Activated CD8-positive, alpha-beta memory T cell treated with anti-CD3 and anti-CD28 coated beads, Interleukin-2, amount 50 U/mL, for 48 hours (primary cell): ENCODE measurements around the gene NMB.
"Not testable (repeated sequence)": the region's sequence is repeated elsewhere in the genome, so short reads cannot be mapped to it uniquely, and the experiment has no call there.

Experiments
- DNase-seq: peaks from one replicate; pipeline ENCODE4 v3.0.0-alpha.2; 2020

Gene NMB, protein sequence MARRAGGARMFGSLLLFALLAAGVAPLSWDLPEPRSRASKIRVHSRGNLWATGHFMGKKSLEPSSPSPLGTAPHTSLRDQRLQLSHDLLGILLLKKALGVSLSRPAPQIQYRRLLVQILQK

DNA sequence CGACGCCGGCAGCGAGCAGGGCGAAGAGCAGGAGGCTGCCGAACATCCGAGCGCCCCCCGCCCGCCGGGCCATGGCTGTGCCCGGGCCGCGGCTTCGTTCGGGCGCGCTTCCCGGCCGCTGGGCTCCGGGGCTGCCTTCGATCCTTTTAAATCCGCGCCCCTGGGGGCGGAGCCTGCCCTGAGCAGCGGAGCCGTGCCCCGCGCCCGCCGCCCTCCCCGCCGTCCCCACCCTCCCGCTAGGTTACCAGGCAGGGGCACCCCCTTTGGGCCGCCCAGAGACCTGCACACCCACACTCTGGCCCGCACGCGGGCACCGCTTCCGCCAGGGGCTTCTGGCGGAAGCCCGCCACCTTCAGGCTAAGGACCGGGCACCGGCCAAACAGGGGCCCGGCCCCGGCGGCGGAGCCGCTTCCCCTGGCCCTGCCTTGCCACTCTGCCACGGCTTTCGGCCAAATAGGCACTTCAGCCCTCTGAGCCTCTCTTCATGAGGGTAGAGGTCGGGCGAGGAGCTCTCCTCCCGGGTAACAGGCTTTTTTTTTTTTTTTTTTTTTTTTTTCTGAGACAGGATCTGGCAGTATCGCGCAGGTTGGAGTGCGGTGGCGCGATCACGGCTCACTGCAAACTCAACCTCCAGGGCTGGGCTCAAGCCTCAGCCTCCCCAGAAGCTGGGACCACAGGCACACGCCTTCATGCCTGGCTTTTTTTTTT lies at the start of gene NMB:
NMB (minus strand) TSS at position 120 of the 708 bp plus-strand sequence; CDS start at position 73, 47 bp downstream.
- DNase-seq: peak; percentile 88

DNA sequence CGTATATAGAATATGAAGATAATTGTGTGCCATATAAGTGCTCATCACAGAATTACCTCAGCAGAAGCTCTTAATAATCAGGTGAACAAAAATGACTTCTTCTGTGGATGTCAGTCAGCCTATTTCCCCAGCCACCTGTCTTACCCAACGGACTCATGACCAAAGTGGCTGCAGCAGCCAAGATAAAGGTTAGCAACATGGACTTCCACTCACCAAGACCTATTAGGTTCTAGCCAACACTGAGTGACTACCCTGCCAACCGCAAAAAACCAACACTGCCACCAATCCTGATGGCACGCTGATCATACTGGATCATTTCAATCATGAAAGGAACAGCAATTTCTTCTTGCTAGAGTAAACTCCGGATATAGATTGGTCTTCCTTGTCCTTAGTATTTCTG lies 45.8 kb upstream of the NMB start:
- no peak for DNase-seq

DNA sequence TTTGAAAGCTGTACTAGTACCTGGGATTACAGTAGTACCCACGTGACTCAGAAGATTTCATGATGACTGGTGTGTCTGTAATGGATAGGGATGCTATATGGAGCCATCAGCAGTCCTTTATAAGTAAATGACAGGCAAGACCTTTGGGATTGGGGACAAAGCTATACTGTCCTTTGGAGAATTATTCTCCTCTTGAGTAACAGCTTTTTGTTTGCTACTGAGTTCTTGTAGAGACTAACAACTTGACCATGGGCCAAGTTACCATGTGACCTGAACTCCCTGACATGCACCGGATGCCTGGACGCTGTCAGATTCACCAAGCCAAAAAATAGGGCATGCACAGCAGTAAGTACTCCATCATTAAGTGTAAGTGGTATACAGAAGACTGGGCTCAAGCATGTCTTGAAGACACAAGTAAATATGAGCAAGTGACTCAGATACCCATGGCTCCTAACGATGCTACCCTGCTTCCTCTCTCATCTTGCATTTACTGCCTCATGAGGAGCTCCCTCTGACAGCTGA lies 45.0 kb upstream of the NMB start:
- DNase-seq: no peak

DNA sequence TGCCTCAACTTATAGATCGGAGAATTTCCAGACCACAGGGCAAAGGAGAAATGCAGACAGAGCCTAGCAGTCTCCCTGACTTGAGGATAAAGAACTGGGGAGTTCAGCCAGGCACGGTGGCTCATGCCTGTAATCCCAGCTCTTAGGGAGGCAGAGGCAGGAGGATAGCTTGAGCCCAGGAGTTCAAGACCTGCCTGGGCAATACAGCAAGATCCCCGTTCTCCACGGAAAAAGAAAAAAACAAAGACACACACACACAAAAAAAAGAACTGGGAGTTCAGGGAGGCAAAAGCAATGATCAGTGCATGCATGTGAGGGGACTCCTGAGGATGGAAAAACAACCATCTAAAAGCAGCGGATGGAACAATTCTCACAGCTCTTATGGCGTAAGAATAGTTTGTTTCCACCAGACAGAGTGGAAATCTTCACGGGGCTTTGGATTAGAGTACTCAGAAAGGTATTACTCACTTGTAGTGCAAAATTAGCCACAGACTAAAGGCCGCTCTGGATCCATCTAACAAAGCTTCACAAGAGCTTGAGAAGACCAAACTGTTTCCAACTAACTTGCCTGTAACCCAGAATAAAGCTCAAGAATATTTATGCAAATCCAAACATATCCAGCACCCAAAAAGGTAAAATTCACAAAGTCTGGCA lies 41.7 kb upstream of the NMB start:
- DNase-seq: no peak

DNA sequence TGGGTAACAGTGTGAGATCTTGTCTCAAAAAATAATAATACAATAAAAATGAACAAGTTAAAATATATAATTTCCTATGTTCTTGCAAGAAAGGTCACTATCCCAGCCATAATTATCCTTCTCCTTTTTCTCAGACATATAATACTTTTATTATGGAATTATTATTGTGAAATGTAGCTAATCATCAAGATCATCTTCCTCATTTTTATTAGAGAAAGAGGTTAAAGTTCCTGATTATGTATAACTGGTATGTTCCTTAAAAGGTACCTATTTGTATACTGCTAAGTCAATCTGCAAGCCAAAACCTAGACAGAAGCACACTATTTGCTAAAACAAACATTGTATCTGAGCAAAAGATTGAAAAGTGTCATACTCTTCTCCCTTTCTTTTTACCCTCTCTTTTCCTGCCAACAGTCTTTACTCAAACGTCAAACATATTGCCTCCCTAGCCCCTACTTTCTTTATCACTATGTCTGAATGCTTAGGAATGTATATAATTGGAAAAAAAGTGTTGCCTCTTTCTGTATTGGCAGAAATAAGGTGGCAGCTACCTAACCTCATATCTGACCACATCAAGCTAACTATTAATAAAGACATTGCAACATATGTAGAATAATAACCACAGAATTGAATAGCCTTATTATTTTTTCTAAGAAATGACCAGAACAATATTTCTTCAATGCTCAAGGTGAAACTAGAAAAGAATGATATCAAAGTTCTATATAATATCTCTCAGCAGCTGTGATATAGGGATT lies 39.4 kb upstream of the NMB start:
- DNase-seq: no peak

DNA sequence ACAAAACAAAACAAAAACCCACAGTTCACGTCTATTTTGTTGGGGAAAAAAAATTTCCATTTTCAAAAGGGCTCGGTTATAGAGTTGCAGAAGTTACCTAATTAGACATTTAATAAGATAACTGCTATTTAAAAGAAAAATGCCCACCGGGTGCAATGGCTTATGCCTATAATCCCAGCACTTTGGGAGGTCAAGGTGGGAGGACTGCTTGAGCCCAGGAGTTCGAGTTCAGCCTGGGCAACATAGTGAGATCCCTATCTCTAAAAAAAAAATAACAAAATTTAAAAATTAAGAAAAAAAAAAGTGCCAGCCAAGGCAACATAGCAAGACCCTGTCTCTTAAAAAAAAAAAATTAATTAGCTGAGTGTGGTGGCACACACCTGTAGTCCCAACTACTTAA lies 38.8 kb upstream of the NMB start:
- no peak for DNase-seq

DNA sequence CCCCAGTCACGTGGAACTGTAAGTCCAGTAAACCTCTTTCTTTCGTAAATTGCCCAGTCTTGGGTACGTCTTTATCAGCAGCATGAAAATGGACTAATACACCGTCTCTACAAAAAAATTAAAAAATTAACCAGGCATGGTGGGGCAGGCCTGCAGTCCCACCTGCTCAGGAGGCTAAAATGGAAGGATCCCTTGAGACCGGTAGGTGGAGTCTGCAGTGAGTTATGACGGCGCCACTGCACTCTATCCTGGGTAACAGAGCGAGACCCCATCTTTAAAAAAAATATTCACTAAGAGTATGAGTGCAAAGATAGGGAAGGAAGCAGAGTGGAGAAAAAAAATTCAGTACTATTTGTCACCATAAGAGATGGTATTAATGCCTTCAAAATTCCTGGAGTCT lies 32.3 kb upstream of the NMB start:
- no peak for DNase-seq

DNA sequence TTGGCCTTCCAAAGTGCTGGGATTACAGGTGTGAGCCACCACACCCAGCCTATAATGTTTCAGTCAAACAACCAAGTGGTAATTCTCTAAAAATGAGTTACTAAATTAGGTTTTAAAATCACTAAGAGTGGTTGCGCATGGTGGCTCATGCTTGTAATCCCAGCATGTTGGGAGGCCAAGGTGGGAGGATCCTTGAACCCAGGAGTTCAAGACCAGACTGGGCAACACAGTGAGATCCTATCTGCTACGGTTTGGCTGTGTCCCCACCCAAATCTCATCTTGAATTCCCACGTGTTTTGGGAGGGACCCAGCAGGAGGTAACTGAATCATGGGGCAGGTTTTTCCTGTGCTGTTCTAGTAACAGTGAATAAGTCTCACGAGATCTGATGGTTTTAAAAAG lies 31.9 kb upstream of the NMB start:
- no peak for DNase-seq

DNA sequence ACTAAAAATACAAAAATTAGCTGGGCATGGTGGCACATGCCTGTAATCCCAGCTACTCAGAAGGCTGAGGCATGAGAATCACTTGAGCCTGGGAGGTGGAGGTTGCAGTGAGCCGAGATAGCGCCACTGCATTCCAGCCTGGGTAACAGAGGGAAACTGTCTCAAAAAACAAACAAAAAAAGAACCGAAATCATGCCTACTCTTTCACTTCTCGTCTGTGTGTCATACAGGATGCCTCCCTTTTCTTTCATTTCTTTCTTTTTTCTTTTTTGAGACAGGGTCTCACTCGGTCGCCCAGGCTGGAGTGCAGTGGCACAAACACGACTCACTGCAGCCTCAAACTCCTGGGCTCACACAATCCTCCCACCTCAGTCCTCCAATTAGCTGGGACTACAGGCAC lies 28.4 kb upstream of the NMB start:
- not testable (repeated sequence) for DNase-seq

DNA sequence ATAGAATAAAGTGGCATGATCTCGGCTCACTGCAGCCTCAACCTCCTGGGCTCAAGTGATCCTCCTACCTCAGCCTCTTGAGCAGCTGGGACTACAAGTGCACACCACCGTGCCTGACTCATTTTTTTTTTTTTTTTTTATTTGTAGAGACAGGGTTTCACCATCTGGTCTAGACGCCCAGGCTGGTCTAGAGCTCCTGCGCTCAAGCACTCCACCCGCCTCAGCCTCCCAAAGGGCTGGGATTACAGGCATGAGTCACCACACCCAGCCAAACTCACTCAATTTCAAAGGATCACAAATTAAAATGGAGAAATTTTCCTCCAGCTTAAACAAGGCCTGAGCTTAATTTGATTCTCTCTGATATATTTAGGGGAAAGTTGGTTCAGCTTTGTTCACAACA lies 27.3 kb upstream of the NMB start:
- DNase-seq: no peak

DNA sequence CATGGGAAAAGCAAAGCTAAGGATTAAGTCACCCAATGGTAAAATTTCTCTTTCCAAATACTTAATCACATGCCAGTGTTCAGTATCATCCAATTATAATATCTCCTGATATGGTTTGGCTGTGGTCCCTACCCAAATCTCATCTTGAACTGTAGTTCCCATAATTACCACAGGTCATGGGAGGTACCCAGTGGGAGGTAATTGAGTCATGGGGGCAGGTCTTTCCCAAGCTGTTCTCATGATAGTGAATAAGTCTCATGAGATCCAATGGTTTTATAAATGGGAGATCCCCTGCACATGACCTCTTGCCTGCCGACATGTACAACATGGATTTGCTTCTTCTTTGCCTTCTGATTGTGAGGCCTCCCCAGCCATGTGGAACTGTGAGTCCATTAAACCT lies 26.1 kb upstream of the NMB start:
- DNase-seq: no peak

DNA sequence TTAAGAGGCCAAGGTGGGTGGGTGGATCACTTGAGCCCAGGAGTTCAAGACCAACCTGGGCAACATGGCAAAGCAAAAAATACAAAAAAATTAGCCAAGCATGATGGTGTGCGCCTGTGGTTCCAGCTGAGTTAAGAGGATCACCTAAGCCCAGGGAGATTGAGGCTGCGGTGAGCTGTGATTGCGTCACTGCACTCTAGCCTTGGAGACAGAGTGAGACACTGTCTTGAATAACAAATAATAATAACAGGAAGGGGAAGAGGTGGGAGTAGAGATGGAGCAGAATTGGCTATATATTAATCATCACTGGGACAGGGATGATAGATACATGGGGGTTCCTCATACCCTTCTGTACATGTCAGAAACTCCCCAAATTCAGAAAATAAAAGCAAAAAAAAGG lies 23.8 kb upstream of the NMB start:
- DNase-seq: no peak

DNA sequence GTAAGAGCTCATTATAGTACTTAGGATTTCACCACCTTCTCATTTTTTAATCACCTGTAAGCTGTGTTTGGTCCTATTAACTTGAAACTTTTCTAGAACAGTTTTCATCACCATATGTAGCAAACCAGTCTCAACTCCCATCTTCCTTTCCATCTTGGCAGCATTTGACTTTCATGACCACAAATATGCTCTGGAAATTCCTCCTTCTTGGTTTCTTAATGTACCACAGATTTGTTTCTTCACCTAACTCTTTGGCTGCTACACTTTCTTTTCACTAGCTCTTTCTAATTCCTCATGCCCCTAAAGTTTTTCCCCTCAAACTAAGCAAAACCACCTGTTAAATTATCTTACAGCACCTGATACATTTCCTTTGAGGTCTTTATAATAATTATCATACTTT lies 13.2 kb upstream of the NMB start:
- DNase-seq: no peak

DNA sequence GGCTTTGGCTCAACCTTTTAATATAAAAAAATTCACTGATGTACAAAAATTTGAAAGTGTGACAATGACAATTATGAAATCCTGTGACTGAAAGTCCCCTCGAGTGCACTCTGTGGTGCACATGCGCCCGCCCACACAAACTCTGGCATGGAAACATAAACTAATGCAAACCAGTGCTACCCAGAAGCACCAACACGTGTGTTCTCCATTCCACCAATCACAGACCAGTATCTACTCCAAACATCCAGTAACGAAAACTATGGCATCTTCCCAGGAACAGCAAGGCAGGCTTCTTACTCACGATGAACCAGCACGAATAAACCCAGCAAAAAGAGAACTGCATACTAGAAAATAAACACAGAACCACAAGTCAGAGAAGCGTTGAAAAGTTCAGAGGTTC lies 11.7 kb upstream of the NMB start:
- peak; percentile 72 for DNase-seq

DNA sequence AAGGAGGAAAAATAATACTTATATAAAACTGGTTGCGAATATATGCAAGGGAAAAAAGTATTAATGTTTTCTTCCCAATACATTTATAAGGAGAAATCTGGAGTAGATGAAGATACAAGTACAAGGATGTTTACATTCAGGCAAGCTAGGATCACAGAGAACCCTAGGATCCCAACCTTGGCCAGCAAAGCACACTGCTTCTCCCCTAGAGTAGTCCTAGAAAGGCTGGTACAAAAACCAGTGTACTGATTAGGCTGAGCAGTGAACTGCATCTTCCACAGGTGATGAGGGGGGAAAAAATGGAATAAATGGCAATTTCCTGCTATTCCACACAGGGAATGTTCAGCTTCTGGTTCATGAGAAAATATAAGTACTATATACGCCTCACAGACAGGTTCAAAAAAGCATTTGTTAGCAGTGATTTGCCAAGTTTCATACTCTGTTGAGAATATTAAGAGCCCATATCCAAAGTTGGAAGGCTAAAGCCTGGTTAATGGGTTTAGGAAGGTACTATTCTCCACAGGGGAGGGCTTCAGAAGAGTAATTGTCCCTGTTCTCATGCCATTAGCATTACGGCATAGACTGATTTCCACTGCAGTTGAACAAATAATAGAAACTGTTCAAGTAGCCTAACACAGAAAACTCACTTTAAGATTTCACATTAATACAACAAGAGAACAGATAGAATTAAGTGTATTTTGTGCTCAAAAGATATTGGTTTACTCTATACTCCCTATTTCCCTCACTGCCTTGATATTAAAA lies 10.4 kb upstream of the NMB start:
- no peak for DNase-seq

DNA sequence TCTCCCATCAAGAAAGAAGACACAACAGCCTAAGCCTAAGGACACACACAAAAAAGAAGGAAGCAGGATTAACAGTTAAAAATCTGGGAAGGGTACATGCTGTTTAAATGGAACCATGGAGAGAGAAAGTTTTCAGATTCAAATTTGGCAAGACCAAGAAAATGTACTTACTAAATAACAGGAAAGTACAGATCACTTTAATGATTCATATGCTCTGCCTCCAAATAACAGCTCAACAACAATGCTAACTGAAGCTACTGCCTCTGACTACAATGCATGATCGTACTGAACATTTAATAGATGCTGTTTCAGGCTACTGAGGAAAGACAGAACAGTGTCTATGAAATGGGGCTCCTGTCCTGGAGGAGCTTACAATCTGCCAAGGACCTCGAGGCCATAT lies 8.4 kb upstream of the NMB start:
- DNase-seq: no peak

DNA sequence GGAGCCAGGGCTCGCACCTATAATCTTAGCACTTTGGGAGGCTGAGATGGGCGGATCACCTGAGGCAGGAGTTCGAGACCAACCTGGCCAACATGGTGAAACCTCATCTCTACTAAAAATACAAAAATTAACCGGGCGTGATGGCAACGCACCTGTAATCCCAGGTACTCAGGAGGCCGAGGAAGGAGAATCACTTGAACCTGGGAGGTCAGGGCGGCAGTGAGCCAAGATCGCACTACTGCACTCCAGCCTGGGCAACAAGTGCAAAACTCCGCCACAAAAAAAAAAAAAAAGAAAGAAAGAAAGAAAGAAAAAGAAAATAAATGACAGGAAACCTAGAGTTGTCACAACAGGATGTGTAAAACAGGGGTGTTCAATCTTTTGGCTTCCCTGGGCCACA lies 3.0 kb upstream of the NMB start:
- DNase-seq: no peak

DNA sequence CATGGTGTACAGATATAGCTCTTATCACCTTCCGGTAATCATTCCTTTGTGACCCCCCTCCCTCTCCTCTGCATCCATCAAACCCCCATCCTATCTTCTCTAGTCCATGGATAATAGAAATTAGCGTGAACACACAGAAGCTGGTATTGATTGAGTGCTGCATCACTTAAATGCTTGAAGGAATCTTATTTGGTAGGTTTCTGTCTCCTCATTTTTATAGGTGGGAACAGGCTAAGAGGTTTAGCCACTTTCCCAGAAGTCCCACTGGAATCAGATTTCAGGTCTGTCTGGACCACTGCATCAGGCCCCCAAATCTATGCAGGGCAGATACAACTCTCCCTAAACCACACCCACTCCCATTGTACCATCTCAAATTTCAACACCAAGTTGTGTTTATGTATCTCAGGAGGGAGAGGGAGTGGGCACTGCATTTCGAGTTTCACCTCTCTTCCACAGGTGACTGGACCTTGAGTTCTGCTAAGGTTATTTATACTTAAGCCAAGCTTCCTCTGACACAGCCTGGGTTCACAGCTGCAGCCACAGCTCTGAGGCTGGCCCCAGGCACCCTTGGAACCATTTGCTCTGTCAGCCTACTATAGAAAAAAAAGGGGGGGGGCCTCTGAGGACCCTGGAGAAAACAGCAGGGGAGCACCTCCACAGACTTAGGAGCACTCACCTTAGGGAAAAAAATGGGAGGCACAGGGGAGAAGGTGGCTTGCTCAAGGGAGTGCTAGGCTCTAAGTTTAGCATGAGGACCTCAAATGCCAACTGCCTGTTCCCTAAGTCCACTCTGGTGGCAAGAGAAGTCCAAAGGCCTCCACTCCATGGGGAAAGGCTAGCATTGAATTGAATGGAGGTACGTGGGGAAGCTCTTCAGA lies 2.1 kb upstream of the NMB start:
- DNase-seq: no peak

DNA sequence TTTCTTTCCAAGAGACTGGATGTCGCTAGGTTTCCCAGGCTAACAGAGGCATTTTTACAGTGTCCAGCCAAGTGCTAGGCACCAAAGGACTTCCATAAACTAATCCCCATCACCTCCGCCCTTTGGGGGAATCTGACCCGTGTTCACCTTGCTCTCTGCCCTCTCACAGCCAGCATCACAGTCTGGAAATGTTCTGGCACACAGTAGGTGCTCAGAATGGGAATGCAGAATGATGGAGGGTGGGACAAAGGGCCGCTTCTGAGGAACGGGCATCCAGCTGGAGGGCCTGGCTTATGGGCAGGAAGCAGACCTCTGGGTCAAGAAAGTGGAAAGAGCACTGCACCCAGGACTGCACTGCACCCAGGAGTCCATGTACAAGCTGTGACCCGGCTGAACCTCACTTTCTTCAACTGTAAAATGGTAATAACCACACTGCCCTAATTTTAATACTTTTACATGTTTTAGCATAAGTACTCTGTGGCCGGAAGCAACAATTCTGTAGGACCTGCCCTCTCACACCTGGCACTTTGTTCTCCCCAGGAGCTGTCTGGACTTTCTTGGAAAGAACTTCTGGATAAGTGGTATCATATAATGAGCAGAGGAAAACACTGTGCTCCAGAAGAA lies 901 bp upstream of the NMB start:
- DNase-seq: no peak

DNA sequence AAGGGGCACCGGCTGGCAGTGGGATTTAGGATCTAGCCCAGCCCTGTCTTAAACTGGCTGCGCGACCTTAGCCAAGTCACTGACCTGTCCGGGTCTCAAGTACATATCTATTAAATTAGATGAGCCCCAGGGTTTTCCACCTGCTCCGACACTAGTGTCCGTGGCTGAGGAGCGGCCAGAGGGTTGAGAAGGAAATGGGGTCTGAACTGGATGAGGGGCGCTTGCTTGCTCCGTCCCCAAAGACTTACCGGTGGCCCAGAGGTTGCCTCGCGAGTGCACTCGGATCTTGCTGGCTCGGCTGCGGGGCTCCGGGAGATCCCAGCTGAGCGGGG lies 285 bp downstream of the NMB start:
- no peak for DNase-seq

DNA sequence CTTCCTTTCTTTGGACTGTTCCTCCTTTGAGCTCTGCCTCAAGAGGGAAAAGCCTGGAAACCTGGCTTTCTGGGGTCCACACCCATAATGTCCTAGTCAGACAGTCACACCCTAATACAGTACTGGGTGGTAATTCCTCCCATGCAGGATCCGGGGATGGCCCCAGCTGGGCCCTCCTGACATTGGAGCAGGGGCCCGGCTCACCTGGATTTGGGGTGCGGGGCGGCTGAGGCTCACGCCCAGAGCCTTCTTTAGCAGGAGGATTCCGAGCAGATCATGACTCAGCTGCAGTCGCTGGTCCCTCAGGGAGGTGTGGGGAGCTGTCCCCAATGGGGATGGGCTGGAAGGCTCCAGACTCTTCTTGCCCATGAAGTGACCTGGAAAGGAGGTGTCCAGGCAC lies 1.0 kb downstream of the NMB start:
- DNase-seq: no peak
